HG03378 (cell line): ENCODE results near the gene WWC1.
"Not testable (repeated sequence)": the region's sequence is repeated elsewhere in the genome, so short reads cannot be mapped to it uniquely, and the experiment has no call there.

Experiments used
- ATAC-seq: cut with Tn5 transposase; IDR thresholded peaks from one replicate; pipeline ENCODE4 v1.9.1; 2021; ENCODE audit warnings: mild to moderate bottlenecking, moderate library complexity; ENCODE audit not compliant: unreplicated experiment

The WWC1 gene

DNA sequence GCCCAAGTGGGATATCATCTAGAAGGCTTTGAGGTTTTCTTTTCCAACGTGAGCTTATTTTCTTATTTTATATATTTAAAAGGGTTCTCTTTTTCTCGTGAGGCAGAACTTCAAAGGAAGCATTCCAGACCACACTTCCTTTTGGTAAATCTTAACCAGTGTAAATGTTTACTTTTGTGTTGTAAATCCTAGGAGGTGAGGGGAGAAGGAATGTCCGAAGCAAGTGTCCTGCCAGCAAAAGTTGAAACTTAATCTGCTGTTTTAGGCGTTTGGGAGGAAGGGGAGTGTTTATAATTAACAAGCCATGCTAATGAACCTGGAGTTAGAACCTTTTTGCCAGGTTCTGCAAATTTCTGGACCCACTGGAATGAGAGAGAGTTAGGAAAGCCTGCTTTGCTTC lies 37.9 kb downstream of the WWC1 start:
- no peak for ATAC-seq

DNA sequence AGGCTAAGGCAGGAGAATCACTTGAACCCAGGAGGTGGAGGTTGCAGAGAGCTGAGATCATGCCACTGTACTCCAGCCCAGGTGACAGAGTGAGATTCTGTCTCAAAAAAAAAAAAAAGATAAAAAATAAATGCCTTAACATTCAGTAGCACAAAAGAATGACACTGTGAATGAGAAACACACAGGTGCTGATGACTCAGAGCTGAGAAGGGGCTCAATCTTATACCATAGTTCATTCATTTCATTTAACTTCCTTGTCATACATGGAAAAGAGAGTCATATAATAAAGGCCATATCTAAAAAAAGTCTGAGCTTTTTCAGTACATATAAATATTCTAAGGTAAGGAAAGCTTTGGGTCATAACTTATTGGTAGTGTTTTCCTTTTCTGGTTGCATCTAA lies 40.6 kb downstream of the WWC1 start:
- no peak for ATAC-seq

DNA sequence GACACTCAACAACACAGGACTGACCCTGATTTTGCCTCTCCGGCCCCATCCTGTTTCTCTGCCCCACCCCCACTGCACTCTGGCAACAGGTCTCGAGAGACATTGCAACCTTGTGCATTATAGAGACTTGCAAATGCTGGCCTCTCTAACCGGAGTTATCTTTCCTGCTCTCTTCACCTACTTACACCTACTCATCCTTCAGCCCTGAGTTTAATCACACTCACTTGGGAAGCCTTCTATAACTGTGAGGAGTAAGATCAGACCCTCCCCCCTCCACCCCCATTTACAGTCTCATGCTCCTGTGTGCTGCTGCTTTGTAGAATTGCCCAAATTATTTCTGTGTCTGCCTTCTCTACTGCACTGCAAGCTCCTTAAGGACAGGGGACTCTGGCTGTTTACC lies 42.8 kb downstream of the WWC1 start:
- ATAC-seq: no peak

DNA sequence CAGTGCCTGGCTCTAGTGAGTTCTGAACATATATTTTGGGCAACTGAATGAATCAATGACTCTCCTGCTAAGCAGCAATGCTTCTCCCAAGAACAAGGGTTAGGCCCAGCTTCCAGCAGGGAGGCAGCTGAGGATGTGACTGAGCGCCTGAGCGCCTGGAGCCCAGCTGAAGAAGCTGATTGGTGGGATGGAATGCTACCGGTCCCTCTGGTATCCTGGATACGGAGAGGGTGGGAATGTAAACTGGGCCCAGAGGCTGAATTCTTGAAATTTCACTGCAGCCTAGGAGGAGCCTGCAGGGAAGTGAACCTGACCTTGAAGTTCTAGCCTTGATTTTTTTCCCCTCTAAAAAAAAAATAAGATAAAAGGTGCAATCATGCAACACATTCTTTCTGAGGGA lies 43.2 kb downstream of the WWC1 start:
- ATAC-seq: no peak

DNA sequence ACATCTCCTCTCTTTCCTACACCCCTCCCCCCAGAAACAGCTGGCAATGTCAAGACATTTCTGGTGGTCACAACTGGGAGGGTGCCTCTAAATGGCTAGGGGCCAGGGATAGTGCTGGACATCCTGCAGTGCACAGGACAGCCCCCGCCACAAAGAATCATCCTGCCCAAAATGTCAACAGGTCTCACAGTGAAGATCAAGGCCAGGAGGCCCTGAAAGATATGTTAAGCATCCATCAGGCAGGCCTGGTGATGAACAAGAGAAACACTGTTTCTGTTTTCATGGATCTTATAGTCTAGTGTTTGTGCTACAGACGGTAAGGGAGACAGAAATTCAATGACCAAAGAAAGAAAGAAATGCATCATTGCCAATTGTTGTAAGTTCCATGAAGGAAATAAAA lies 45.9 kb downstream of the WWC1 start:
- ATAC-seq: no peak

DNA sequence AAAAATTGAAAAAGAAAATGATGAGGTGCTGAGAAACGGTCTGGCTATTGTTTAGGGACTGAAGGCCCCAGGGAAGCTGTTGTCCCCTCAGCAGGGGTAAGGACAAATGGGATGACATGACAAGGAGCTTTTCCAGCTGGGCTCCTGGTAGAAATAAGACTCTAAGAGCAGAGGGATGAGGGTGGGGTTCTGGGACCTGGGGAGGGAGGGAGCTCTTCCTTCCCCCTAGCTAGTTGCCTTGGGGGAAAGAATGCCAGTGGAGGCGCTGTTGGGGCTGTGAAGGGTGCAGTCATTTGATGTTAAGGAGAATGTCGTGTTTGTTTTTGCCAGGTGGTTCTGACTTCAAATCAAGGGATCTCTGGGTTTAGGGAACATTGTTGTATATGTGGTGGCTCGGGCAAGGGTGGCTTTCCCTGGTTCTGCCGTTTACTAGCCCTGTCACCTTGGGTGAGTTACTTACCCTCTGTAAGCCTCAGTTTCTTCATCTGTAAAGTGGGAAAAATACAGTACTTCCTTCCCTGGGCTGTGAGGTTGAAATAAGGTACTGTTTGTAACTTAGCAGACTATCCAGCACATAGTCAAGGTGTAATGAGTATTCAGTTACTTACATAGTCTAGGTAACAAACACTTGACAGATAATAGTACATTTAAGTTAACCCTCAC lies 47.8 kb downstream of the WWC1 start:
- ATAC-seq: no peak

DNA sequence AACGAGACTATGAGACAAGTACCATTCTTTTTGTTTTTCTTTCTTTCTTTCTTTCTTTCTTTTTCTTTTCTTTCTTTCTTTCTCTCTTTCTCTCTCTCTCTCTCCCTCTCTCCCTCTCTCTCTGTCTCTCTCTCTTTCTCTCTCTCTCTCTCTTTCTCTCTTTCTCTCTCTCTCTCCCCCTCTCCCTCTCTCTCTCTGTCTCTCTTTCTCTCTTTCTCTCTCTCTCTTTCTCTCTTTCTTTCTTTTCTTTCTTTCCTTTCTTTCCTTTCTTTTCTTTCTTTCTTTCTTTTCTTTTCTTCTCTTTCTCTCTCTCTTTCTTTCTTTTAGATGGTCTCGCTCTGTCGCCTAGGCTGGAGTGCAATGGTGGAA lies 48.3 kb downstream of the WWC1 start:
- ATAC-seq: not testable (repeated sequence)

DNA sequence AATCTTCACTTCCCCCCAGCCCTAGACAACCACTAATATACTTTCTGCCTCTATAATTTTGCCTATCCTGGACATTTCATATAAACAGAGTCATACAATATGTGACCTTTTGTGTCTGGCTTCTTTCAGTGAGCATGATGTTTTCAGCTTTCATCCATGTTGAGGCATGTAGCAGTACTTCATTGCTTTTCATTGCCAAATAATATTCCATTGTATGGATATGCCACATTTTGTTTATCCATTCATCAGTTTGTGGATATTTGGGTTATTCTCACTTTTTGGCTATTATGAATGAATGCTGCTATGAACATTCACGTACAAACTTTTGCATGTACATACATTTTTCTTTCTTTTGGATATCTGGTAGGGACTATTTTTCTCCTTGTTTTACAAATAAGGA lies 49.0 kb downstream of the WWC1 start:
- no peak for ATAC-seq

DNA sequence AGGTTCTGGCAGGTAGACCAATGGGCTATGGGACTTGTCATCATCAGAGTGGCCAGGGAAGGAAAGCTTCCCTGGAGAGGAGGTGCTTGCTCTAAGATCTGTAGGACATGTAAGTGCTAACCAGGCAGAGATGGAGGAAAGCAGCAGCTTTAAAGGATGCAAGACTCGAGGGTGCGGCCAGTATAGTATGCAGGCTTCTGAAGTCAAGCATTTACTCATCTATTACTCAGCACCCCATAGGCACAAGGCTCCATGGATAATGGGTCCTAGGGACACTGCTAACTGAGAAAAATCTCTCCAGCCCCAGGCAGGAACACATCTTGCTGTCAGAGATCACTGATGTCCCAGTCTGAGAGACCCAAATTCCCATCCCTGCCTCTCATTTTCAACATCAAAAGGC lies 49.7 kb downstream of the WWC1 start:
- ATAC-seq: no peak

DNA sequence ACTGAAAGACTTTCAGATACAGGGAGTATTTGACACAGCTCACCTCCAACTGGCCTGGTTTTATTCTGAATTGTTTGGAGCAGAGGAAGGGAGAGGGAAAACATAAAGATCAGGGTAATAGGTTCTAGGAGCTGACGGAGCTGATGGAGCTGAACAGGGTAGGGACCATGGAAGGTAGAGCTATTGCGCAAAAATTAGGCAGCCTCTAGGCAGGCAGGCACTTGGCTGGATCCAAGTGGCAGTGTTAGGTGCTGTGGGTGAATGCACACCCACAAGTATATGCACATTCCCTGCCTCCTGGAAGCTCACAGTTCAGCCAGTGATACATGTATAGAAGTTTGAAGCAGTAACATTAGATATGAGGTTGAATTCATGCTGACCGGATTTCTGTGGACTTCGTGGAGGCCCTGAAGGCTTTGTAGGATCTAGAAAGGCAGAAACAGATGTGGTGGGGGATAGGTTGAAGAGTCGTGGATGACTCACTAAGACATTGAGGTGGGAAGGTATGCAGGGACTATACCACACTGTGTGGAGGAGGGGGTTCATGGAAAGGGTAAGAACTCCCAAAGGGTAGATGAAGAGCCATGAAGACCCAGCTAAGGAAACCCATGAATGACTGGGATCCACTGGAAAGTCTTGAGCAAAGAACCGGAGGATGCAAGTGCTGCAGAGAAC lies 50.8 kb downstream of the WWC1 start:
- ATAC-seq: no peak

DNA sequence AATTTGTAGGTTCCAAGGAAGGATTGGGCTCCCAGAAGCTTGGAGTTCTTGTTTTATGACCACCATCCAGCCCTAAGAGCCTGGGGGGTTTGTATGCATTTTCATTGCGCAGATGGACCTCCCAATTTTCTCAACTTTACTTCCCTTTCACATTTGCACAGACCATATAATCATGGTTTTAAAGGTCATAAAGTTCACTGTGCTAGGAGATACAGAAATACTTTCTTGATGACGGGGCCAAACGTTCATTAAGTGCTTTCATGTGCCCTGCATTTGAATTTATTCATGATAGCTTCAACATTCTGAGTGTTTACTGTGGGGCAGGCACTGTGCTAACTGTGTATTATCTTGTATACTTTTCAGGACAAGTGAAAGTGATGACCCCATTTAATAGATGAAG lies 51.5 kb downstream of the WWC1 start:
- no peak for ATAC-seq

DNA sequence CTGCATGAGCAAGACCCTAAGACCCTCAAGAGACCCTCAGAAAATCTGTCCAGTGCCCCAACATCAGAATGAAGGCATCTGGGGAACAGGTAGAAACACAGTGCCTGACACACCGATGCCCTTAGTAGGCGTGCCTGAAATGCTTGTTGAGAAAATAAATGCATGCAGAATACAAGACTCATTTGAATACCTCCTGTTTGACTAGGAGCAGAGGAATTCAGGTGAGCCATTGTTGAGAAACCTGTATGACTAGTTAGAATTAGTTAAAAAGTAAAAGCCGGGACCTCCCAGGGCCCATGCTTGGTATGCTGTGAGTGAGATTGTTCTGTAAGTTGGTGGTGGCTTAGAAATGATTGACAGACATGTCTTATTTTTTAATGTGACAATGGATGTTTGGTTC lies 55.0 kb downstream of the WWC1 start:
- ATAC-seq: no peak

DNA sequence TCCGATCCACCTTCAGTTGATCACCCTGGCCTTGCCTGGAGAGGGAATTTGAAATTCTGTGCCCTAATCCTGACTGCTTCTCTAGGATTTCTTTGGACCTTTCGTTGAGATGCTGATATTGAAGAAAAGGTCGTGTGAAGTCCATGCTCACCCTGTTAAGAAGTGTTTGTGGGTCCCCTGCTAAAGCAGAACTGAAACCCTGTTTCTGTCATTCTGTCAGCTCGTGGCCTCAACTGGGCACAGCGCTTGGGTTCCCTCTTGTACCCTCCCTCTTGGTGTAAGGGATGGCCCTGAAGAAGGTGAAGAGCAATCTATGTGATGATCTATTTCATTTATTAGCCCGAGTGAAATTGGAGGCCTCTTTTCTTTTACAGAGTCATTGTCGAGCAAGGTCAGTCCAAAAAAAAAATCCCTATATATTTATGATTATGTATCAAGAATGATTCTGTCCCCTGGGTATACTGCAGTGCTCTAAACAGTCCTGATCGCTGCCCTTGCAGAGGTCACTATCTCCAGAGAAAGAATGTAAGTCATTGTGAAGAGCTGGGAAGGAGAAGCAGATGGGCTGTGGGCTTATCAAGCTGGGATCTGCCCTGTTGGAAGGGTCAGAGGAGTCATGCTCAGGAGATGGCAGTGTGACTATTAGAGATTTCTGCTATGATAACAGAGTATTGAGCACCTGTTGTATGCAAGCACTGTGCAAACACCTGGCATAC lies 56.1 kb downstream of the WWC1 start:
- ATAC-seq: no peak

DNA sequence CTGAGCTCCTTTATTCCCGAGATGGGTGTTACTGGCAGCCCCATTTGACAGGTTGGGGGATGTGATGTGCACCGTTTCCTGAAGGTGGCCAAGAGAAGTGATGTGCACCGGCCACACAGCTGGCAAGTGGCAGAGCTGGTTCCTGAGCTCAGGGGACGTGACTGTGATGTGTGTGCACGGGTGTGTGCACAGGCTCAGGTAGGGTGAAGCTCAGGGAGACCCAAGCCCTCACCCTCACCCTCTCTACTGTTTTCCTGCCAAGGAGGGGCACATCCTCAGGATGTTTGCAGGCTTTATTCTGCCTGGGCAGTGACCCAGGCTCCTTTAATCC lies 56.6 kb downstream of the WWC1 start:
- no peak for ATAC-seq

DNA sequence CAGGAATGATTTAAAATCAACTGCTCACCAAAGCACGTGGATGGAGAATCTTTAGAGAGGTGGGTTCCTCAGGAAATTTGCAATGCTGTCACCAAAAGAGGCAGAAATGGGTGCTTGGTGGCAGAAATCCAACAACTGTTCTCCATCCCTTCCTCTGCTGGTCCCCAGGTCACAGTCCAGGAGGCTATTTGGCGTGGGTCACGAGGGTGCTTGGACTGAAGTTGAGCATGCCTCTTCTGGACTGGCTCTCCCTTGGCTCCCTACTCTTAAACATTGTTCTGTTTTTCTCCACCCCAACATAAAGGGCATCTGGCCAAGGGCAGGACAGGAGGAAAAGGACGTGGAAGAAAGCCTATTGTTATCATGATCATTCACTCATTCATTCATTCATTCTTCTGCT lies 58.9 kb downstream of the WWC1 start:
- no peak for ATAC-seq

DNA sequence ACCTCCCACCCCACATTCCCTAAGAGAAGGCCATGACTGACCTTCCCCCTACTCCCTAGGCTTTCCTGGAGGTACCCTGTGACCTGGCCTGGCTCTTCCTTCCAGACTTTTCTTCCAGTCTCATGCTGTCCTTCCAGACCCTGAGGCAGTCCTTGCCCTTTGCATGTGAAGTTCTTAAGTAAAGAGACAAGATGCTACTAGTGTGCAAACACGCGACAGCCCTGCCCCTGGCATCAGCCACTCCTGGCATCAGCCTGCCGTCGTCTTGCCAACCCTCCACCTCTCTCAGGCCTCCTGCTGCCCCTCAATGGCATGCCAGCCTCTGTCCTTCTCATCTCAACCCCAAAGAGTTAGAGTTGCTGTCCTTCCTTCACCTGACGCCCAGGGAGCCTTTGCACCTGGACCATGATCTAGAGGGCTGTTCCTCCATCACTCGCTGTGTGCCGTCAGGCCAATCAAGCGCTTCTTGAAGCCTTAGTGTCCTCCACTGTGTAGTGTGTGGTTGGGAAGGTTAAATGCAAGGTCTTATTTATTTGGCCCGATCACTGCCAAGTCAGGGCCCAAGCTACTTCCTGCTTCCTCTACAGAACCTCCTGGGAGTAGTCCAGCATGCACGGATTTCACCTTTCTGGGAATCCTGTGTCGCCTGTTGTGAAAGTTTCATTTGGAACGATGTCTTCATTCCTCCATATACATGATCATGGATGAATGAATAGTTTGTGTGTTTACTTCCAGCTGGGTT lies 61.9 kb downstream of the WWC1 start:
- no peak for ATAC-seq

DNA sequence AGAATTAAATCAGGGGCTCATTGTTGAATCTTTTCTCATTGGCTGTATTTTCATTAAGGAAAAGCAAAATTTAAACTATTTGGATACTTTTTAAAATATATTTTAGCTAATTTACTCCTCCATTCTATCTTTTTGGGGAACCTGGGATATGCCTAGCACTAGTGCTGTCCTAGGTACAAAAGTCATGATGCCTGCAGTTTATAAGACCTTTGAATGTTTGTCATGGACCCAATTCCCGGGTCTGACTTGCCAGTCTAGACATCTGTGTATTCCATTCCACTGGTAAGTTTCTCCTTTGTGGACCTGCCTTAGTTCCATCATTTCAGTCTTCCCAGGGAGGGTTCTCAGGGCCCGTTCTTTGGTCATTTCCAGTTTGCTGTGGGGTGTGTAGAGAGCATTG lies 63.0 kb downstream of the WWC1 start:
- ATAC-seq: no peak

DNA sequence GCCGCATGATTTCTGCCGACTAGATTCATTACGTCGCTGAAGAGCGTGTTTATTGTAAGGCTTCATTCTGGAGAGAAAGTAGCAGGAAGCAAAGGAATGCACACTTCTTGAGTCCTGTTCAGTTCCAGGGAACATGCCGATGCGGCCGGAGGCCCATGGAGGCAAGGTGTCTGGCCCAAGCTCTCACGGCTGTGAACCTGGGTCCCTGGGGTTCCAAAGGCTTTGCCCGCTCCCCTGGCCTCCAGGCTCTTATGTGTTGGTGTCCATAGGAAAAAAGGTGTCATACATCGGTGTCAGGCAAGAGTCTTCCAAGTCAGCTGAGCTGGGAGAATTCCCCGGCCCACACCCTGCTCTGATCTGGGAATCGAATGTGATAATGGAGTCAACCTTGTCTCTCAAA lies 64.7 kb downstream of the WWC1 start:
- ATAC-seq: no peak

DNA sequence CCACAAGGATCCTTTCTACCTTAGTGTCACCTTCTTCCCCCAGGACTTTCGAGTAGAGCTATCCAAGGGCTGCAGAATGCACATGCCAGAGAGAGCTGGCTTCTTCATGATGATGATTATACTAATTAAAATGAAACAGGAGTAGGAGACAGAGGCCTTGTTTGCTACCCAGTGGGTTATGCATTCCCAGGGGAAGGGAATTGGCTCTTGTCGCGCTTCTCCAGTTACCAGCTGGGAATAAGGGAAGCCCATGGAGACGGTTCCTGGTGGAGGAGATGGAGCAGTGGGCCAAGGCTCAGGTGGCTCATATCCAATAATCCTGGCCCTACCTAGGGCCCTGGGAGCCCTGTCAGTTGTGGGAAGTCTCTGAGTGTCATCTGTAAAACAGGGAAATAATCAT lies 65.1 kb downstream of the WWC1 start:
- no peak for ATAC-seq

DNA sequence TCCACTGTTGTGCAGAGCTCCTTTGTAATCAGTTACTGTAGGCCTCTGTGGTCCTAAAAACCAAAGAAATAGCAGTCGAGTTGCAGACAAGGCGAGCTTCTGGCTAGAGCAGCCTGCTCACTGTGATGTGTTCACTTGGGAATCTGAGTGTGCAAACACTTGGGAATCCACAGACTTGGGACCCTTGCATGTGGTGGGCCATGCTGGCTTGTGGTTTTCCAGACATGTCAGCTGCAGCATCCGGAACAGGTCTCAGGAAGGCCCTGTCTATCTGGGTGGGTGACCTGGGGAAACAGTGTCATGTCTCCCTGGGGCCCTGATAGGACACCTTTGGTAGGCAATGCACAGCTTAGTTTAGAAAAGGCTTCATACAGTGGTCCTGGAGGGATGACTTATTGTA lies 66.4 kb downstream of the WWC1 start:
- no peak for ATAC-seq

DNA sequence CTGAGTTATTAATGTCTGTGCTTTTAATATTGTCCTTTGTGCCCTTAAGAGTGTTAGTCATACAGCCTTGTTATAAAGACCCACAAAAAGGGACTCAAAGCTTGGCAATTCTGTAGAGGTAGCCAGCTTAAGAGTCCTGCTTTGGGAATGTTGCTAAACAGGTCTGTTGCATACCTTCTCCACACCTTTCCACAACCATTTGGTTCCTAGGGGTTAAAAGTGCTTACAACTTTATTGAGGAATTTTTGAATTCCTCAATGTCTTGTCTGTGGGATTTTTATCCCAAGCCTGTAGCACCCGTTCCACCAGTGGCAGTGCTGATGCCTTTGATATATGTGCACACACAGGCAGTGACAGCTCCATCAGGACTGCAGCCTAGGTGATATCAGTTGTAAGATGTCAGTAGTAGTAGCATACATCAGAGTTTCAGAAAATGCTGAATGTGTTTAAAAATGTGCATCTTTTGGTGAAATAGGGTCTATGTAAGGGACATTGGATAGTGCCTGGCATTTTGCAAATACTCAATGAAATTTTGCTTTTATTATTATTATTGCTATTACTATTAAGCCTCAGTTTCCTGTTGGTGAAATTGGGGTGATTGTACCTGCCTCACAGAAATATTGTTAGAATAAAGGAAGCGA lies 68.5 kb downstream of the WWC1 start:
- no peak for ATAC-seq
